Activated CD8-positive, alpha-beta memory T cell treated with anti-CD3 and anti-CD28 coated beads, Interleukin-2, amount 50 U/mL, for 1 hour (primary cell): ENCODE results near the gene ATP2C2.
"Not testable (repeated sequence)": the region's sequence is repeated elsewhere in the genome, so short reads cannot be mapped to it uniquely, and the experiment has no call there.

Experiments
- DNase-seq: peaks from one replicate; pipeline ENCODE4 v3.0.0-alpha.2; 2020; ENCODE audit errors: extremely low read depth

The ATP2C2 gene

GRCh38 chr16:84449156-84450140 is 81.1 kb downstream of the ATP2C2 start:
- DNase-seq, result no peak

DNA sequence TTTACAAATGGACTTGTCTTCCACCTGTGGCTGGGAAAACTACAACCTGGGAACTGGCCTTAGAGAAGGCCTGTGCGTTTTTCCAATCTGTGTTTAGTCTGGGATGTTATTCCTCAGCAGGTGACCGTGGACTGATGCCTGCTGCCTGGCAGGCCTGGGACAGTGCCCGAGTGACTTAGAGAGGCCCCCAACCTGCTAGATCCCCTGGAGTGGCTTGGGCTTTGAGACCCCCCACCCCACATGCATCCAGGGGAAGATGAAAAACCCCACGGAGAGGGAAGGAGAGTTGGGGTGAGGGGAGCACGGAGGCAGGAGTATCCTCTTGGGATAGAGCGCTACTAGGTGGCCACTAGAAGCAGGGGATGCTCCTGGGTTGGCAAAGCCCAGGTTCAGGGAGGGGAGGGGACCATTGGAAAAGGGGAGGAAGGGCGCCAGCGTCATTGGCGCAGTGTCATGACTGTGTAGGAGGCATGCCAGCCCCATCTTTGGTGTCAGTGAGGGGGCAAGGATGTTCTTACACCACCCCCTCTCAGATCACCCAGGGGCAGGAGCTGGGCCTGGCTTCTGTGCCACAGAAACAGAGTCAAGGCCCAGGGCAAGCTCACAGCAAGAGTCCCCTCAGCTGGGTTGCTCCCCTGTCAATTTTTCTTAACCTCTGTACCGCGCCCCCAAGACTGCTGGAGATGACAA is 82.0 kb downstream of the ATP2C2 start:
- DNase-seq, result no peak

DNA sequence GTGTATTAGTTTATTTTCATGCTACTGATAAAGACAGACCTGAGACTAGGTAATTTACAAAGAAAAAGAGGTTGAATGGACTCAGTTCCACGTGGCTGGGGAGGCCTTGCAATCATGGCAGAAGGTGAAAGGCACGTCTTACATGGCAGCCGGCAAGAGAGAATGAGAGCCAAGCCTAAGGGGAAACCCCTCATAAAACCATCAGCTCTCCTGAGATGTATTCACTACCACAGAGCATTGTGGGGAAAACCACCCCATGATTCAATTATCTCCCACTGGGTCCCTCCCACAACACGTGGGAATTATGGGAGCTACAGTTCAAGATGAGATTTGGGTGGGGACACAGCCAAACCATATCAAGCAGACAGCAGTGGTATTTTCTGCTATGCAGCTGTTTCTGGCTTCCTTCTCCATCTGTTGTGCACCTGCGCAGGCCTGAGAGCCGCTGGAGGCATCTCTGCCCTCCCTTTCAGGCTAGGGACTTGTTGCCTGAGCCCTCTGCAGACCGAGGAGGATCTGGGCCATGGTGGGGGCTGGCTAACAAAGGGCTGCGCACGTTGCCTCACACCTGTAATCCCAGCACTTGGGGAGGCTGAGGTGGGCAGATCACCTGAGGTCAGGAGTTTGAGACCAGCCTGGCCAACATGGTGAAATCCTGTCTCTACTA is 82.8 kb downstream of the ATP2C2 start:
- not testable (repeated sequence) for DNase-seq

GRCh38 chr16:84451781-84452180 is 83.4 kb downstream of the ATP2C2 start:
- no peak for DNase-seq

- no peak for DNase-seq
Measured at GRCh38 chr16:84453061-84453752, 84.9 kb downstream of the ATP2C2 start.

DNA sequence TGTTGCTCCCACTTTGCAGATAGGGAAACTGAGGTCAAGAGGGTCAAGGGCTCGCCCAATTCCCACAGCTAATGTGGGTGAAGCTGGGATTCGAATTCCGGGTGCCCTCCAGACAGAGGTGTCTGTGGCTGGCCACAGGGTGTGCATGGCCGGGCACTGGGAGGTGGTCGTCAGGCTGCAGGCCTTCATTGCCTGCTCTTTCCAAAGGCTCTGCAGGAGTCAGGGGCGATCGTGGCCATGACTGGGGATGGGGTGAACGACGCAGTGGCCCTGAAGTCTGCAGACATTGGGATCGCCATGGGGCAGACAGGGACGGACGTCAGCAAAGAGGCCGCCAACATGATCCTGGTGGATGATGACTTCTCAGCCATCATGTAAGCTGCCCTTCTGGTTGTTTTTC is 86.3 kb downstream of the ATP2C2 start:
- DNase-seq, result no peak

DNA sequence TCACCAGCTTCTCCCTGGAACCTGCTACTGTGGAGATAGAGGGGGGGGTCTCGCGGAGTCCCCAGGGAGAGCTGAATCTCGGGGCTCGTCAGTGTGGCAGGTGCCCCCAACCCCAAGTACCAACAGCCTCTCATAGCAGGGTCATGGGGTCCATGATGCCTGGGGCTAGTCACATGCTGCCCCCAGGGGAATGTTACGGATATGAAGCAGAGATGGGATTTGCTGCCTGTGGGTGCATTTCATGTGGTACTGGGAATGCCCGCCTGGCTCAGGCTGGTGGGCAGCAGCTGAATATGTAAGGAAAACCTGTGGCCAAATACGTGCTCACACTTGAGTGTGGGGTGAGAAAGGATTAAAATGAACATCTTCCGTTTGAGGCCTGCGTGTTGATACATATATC is 86.7 kb downstream of the ATP2C2 start:
- DNase-seq, result no peak

GRCh38 chr16:84458606-84459532 is 90.5 kb downstream of the ATP2C2 start:
- DNase-seq, result no peak

GRCh38 chr16:84459533-84459894 is 91.2 kb downstream of the ATP2C2 start:
- DNase-seq, result no peak

GRCh38 chr16:84459941-84460405 is 91.6 kb downstream of the ATP2C2 start:
- DNase-seq, result no peak

- no peak for DNase-seq
Measured at GRCh38 chr16:84460406-84461028, 92.2 kb downstream of the ATP2C2 start.

- DNase-seq, result no peak
Measured at GRCh38 chr16:84461029-84461412, 92.7 kb downstream of the ATP2C2 start.

GRCh38 chr16:84461413-84462295 is 93.3 kb downstream of the ATP2C2 start:
- no peak for DNase-seq

DNA sequence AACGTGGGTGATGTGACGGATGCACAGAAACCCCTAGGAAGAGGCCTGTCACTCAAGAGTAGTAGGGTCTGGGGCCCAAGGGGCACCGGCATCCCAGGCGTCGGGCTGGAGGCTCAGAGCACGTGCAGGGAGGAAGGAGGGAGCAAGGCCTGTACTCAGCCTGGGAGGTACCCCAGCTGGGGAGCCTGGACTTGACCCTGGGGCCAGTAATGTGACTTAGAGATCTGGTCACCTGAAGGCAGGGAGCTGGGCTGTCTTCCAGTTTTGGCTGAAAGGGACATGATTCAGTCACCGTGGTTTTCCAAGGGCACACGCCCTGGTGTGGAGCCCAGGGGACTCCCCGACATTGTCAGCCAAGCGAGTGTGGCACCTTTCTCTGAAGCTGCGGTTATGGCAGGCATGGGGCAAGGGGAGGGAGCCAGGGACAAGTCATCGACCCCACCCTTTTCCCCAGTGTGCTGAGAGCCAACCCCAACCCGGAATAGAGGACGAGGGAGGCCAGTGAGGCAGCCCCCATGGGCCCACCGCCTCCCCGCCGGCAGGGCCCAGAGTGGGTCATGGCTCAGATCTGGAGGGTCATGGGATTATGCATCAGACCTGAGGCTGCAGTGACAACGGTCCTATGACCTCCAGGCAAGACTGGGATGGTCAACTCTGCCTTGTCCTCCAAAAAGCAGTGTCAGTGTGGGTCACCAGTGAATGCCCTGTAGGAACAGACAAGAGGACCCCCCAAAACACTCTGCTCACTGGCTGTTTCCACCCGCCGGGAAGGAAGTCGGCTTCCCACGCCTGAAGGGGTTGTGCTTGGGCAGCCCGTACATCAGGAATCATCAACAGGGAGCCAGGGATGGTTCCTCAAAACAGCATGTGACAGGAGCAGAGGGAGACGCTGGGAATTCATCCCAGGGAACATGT is 94.2 kb downstream of the ATP2C2 start:
- no peak for DNase-seq

DNA sequence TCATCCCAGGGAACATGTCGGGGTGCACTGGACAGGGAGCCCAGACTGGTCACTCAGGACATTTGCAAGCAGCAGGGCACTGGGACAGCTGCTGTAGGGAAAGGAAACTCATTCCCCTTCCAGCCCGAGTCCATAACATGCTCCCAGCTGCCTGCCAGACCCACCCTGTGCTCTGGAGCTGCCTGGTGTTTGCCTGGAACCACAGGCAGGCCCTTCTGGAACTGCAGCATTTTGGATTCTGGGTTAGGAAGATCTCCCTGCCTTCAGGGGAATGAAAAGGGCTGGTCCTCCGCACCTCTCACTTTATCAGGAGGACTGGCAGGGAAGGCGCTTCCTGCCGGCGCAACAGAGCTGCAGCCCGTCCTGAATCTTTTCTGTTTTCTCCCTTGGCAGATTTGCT is 94.9 kb downstream of the ATP2C2 start:
- DNase-seq, result no peak

DNA sequence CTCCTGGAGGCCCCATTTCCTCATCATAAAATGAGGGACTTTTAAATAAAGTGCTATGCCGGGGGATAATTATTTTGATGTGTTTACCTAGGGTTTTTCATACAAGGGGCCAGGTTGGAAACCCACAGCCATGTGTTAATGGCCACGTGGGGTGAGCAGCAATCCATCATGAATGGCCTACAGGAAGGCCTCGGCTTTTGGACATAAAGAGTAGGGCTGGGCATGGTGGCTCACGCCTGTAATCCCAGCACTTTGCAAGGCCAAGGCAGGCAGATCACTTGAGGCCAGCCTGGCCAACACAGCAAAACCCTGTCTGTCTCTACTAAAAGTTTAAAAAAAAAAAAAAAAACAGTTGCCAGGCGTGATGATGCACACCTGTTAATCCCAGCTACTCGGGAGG is 95.8 kb downstream of the ATP2C2 start:
- DNase-seq, result no peak

GRCh38 chr16:84465154-84465553 is 96.8 kb downstream of the ATP2C2 start:
- DNase-seq, result no peak

DNA sequence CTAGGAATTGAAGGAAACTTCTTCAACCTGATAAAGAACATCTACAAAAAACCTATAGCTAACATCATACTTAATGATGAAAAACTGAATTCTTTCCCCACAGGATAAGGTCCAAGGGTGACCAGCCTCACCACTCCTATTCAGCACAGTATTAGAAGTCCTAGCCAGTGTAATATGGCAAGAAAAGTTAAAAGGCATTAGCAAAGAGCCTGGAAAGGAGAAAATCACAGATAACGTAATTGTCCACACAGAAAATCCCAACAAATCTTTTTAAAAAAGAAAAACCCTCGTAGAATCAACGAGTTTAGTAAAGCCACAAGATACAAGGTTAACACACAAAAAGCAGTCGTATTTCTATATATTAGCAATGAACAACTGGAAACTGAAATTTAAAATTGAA is 98.4 kb downstream of the ATP2C2 start:
- no peak for DNase-seq
